Caki2 (cell line): ENCODE data around the gene SPIN2A. TPM values are rescaled to one million over a fixed set of nuclear protein-coding genes. Genes with fewer than 3 reads are reported as not detected.
"Not testable (repeated sequence)": the region's sequence is repeated elsewhere in the genome, so short reads cannot be mapped to it uniquely, and the experiment has no call there.

Experiments used
- DNase-seq: peaks from one replicate; pipeline ENCODE4 v3.0.0-alpha.2; 2015; ENCODE audit warnings: low read depth
- in situ Hi-C: cut with HindIII; loops from 2 replicates; pipeline ENCODE4 v1.10.0; 2016; ENCODE audit warnings: low sequenced_read_pairs, low pct_unique_long_range_greater_than_20kb, mixed read lengths
- total RNA-seq: library from RNA; depleted of rRNA; stranded (reverse); fragments of >200 nt; shearing (Covaris generic); gene quantifications from 2 replicates; pipeline ENCODE4 v1.2.3, GENCODE V29; 2014; ENCODE audit warnings: low replicate concordance; rRNA removed

The SPIN2A gene
- 0.10 TPM in 1 of 2 replicates, not detected in the other for total RNA-seq

DNA sequence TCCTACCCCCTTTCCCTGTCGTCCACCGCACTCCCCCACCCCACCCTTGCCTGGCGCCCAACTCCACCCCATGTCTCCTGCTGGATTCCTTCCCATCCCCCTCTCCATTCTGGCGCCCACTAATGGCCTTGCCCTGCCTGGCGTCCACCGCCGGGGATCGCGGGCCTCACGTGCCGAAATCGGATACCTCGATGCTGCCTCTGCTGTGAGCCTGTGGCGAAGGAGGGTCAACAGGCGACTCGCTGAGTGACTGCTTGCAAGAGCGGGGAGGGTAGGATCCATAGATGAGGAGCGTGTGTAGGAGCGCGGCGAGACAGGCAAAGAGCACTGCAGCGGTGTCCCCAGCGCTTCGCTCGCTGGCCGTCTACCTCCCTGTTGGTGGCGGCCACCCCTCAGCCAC is at the start of gene SPIN2A:
Gene SPIN2A, minus strand, starts transcription at position 325 of the 400 bp plus-strand sequence. CDS start 800 bp downstream, outside the sequence.
- DNase-seq, in situ Hi-C loops: not testable (repeated sequence)

DNA sequence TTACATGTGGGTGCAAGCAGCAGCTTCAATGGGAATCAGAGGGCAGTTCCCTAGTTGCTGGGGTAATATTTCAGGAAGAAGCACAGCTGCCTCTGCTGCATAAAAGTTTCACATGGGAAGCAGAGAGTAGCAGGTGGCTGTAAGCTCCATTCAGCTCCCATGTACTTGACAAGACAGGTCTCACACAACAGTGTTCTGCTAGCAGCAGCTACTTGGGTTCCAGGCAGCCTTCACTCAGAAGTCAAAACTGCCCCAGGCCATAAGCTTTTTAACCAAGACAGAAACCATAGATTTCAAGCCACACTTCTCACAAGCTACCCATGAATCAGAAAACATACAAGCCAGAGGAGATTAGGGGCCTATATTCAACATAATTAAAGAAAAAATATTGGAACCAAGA is 41.4 kb upstream of the SPIN2A start:
- no peak for DNase-seq
- in situ Hi-C loops = no loop called here

DNA sequence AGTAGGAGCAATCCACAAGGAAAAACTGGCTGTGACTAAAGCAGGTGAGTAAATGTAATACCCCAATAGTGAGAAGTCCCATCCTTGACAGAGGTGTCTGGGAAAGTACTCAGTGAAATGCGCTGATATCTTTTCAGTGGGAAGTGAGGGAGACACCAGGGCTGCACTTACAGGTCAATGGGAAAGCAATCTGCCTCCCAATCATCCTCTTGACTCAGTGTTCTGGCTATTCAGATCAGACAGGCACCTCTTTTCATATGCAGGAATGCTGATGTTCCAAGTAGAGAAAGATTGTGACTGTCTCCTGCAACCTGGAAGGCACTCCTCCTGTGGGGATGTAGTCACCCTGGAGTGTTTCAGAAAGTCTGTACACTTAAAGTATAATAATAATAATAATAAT is 39.9 kb upstream of the SPIN2A start:
- no peak for DNase-seq
- in situ Hi-C loops = no loop called here

DNA sequence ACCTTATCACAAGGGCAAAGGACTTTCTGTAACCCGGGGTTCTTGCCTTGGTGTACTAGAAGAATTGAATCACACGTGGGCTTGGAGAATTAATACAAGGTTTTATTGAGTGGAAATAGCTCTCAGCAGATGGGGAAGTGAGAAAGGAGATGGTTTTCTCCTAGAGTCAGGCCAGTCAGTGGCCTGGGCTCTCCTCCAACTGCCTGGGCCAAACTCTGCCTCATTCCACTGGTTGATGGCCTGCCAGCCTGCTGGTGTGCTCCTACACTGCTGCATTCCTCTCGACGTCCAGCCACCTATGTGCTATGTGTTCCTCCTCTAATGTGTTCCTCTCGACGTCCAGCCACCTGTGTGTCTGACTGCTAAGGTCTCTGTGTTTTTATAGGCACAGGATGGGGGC is 35.3 kb upstream of the SPIN2A start:
- no peak for DNase-seq
- in situ Hi-C loops = no loop called here

DNA sequence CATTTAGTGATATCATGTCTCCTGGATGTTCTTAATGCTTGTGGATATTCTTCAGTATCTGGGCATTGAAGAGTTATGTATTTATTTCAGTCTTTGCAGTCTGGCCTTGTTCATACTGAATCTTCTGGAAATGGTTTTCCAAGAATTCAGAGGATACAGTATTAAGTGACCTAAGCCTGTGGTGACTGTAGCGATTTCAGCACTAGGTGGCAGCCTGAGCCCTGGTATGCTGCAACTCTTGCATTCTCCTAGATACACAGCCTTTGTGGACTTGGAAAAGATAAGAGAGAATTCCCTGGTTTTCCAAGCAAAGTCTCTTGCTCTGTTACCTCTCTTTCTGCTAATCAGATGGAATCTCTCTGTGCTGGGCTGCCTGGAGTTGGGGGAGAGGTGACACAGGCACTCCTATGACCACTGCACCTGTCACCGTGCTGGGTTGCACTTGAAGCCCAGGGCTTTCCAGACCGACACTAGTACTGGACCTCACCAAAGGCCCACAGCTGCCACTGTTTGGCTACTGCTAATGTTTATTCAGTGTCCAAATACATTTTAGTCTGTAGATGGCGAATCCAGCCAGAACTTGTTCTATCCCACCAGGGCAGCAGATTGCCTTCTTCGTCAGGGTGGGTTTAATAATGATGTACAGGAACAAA is 19.3 kb upstream of the SPIN2A start:
- in situ Hi-C loops = no loop called here
- peak; percentile 4 for DNase-seq

DNA sequence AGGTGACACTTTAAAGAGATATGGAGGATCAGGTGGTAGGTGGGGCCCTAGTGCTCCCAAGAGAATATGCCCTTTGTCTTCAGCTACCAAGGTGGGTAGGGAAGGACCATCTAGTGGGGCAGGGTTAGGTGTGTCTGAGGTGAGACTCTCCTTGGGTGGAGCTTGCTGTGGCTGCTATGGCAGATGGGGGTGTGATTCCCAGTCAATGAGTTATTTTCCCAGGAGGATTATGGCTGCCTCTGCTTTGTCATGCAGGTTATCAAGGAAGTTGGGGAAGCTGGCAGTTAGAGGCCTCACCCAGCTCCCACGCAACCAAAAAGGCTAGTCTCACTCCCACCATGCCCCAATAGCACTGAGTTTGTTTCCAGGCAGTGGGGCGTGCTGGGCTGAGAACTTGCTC is 18.0 kb upstream of the SPIN2A start:
- DNase-seq = no peak
- in situ Hi-C loops = no loop called here

DNA sequence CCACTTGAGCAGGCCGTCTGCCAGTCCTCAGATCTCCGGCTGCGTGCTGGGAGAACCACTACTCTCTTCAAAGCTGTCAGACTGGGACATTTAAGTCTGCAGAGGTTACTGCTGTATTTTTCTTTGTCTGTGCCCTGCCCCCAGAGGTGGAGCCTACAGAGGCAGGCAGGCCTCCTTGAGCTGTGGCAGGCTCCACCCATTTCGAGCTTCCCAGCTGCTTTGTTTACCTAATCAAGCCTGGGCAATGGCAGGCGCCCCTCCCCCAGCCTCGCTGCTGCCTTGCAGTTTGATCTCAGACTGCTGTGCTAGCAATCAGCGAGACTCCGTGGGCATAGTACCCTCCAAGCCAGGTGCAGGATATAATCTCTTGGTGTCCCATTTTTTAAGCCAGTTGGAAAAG is 15.0 kb upstream of the SPIN2A start:
- in situ Hi-C loops, DNase-seq: not testable (repeated sequence)

DNA sequence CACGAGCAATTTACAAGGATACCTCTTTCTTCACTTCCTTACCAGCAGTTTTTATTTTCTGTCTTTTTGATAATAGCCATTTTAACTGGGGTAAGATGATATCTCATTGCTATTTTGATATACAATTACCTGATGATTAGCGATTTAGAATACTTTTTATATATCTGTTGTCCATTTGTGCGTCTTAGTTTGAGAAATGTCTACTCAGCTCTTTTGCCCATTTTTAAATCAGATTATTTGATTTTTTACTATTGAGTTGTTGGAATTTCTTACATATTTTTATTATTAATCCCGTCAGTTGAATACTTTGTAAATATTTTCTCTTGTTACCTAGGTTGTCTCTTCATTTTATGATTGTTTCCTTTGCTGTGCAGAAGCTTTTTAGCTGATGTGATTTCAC is 1.5 kb upstream of the SPIN2A start:
- no peak for DNase-seq

DNA sequence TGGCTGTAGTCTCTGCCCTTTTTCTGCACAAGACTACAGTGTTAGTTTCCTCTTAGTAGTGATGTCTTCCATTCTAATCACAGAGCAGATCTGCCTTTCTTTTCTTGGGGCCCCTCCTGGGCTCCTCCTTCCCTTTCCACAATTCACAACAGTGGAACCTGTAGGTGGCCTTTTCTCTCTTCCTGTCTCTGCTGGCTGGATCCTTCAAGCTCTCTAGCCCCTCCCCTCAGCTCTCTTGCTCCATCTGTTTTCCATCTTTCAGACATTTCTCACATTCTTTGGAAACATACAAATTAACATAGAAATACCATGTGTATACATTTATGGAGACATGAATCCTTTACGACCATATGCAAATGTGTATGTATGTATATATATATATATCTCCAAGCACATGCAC is 304 bp upstream of the SPIN2A start:
- no peak for DNase-seq
- in situ Hi-C loops = no loop called here

More for the DNA sequence above, 1.5 kb upstream of the SPIN2A start:
- in situ Hi-C loops = no loop called here

DNA sequence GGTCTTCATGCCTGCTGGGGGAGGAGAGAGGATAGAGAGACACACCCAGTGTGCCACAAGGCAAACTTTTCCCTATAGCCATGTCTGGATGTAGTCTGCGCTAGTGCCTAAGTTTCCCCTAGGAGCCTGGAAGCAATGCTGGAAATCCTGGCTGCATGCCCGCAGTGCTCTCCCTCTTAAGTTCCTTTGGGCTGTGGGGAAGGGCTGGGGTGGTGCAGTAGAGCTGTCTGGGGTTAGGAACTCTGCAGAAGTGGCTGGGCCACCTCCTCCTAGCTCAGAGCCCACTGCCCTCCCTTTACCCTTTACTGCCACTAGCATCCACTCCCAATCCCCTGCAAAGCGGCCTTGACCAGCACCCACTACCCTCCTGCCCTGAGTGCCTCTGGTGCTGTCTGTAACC is 608 bp downstream of the SPIN2A start:
- in situ Hi-C loops, DNase-seq: not testable (repeated sequence)

DNA sequence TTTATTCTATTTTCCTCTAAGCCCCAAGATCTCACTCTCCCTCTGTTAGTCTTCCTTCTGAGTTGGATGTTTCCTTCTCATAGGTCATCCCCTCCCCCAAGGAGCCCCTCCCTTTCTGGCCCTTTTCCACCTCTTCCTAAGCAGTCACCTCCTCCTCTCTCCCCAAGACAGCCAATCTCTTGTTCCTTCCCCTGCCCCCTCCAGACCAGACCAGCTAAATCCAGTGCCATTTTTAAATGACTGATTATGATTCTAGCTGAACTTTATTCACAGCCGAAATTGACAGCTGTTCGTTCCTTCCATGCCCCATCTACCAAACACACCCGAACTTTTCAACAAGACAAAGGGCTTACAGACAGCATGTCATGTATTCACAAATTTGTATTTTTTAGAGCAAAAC is 1.9 kb downstream of the SPIN2A start:
- in situ Hi-C loops = no loop called here
- DNase-seq = no peak

DNA sequence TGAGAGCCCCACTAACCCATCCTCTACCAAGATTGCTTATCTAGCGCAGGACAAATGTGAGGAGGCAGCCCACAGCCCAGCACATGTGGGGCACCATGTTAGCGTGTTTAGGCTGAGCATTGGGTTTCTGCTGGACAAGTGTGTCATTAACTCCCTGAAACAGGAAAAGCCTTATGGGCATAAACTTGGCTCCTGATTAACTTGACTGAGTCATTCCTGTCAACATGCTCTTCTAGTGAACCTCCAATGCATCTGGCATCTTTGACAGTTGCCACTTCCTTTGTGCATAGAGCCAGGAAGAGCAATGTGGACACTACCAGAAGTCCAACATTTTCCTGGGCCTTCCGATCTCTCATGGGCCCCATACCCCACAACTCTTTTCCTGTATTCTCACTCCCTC is 2.5 kb downstream of the SPIN2A start:
- in situ Hi-C loops = no loop called here
- no peak for DNase-seq

DNA sequence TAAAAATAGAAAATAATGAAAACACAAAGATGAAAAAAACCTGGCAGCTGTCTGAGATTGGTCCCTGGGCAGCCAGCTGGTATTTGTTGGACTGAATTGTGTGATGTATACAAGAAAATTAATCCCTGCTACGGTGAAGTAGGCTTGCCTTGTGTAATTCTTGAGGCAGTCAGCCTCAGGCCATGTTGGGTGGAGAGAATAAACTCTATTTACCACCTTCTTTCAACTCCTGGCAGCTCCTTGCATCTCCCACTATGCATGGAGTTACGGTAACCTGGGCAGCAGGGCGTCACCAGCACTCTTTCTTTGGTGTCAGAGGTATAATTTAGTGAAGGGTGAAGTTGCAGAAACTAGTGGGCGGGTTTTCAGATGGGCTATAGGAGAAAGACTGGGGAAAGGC is 3.5 kb downstream of the SPIN2A start:
- in situ Hi-C loops = no loop called here
- no peak for DNase-seq

DNA sequence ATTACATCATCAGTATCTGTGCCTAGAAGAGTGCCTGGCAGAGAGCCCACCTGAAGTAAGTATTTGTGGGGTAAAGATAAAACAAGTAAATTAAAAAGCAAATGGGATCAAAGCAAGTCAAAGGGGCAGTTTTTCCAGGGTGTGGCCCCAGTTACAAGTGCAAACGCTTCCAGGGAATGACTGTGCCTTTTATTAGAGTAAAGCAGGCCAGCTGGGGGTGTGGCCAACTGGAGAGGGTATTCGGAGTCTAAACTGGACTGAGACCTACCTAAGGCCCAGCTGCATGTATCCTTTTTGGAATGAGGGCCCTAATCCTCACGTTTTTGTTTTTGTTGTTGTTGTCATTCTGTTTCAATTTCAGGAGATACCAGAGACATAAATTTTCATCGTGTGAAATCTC is 3.9 kb downstream of the SPIN2A start:
- in situ Hi-C loops, DNase-seq: not testable (repeated sequence)

DNA sequence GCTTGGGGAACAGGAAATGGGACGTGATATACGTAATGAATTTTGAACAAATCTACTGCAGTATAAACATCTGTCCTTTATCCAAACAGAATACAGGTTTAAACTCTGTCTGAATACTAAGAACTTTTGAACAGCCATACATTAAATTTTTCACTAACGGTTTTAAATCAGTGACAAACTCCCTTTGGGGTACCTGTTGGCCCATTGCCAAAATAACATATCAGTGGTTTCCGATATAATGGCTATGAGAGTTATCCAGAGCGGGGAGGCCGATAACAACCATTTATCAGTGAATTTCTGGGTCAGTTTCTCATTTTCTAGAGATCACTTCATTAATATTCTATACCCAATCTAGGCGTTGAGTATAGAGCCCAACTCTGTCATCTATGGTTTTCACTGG is 5.2 kb downstream of the SPIN2A start:
- in situ Hi-C loops = no loop called here
- DNase-seq = no peak

DNA sequence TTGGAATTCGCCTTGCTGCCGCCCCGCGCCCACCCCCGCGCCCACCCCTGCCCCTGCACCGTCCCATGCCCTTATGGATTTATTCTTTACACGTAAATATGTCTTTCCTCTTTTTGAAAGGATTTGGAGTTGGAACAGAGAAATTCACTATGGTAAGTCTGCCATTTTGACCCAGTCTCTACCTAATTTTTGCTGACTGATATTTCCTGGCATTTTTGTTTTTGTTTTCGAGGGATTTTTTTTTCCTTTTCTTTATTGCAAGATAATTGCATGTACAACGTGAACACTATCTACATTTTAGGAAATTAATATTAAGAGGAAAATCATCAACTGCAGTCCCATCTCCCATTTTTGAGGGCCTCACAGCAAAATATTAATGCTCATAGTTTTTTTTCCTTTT is 15.4 kb downstream of the SPIN2A start:
- no peak for DNase-seq
- in situ Hi-C loops = no loop called here

DNA sequence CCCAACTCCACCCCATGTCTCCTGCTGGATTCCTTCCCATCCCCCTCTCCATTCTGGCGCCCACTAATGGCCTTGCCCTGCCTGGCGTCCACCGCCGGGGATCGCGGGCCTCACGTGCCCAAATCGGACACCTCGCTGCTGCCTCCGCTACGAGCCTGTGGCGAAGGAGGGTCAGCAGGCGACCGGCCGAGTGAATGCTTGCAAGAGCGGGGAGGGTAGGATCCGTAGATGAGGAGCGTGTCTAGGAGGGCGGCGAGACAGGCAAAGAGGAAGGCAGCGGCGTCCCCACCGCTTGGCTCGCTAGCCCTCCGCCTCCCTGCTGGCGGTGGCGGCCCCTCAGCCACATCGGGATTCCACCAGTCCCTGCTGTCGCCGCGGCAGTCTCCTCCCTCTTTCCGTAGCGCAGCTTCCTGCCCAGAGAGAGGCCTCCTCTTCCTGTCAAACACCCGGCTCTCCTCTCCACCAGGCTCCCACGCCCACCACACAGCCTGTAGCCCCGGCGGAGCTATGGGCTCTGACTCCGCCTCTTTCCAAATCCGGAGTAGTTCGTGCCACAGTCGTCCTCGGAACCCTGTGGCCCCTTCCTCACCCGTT is 15.9 kb downstream of the SPIN2A start, which contains the start of gene SPIN2B:
Gene SPIN2B, minus strand, starts transcription at position 387 of the 594 bp plus-strand sequence.
- DNase-seq = peak; percentile 84
- in situ Hi-C loops = no loop called here

DNA sequence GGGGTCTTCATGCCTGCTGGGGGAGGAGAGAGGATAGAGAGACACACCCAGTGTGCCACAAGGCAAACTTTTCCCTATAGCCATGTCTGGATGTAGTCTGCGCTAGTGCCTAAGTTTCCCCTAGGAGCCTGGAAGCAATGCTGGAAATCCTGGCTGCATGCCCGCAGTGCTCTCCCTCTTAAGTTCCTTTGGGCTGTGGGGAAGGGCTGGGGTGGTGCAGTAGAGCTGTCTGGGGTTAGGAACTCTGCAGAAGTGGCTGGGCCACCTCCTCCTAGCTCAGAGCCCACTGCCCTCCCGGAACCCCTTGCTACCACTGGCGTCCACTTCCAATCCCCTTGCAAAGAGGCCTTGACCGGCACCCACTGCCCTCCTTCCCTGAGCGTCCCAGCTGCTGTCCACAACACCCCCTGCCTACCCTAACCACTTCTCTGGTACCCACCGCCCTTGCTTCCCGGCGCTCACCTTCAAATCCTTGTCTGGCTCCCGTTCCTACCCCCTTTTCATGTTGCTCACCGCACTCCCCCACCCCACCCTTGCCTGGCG is 16.5 kb downstream of the SPIN2A start:
- DNase-seq, in situ Hi-C loops: not testable (repeated sequence)

DNA sequence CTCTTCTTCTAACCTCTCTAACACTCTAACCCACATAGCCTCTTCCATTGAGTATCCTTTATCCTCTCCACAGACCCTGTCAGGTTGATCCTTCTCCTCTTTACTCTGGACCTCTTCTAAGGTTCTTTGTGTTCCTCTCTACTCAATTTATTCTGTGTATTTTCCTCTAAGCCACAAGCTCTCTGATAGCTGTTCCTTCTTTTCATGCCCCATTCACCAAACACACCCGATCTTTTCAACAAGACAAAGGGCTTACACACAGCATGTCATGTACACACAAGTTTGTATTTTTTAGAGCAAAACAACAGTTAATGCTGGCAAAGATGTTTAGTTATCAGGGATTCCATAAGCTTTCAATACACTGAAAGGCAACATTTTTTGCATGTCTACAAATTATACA is 17.8 kb downstream of the SPIN2A start:
- in situ Hi-C loops = no loop called here
- DNase-seq = no peak

DNA sequence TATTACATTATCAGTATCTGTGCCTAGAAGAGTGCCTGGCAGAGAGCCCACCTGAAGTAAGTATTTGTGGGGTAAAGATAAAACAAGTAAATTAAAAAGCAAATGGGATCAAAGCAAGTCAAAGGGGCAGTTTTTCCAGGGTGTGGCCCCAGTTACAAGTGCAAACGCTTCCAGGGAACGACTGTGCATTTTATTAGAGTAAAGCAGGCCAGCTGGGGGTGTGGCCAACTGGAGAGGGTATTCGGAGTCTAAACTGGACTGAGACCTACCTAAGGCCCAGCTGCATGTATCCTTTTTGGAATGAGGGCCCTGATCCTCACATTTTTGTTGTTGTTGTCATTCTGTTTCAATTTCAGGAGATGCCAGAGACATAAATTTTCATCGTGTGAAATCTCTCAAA is 19.6 kb downstream of the SPIN2A start:
- in situ Hi-C loops, DNase-seq: not testable (repeated sequence)
